Renal cortex interstitium (tissue), 11 donors: Measurements from ENCODE around the gene ABCA7. TPM values are rescaled to one million over a fixed set of nuclear protein-coding genes. Genes with fewer than 3 reads are reported as not detected.
"Not testable (repeated sequence)": the region's sequence is repeated elsewhere in the genome, so short reads cannot be mapped to it uniquely, and the experiment has no call there.

Experiments used
- DNase-seq, 11 donors: peaks; one replicate each; pipeline ENCODE4 v3.0.0-alpha.2; 2013; ENCODE audit warnings: low read depth in 9 of 11, low spot score in 4 of 11; ENCODE audit errors: extremely low read depth in 1 of 11
- polyA plus RNA-seq, 3 donors: library from polyadenylated mRNA; unstranded; fragments of 120-200 nt; gene quantifications; one replicate each; pipeline ENCODE4 v1.2.1, GENCODE V29; 2013; ENCODE audit not compliant: insufficient read length in 3 of 3

ABCA7 gene
- polyA plus RNA-seq, 3 donors, result 7.2 to 10.1 (median 8.2) TPM

DNA sequence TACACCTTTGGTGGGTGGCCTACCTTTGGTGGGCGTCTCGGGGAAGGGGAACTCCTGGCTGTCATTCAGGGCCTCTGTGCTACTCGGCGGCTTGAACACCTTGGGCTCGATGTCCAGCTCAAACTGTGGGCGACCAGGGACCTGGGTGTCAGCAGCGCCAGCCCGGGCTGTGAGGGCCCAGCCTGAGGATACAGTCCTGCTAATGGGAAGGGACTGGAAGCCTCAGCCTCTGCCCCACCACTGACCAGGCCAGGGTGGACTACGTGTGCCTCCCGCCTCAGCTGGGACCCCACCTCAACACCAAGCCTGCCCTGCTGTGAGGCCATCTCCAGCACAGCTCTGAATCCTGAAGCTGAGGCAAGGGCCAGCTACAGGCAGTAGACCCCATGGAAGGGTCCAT is 26.7 kb upstream of the ABCA7 start:
- DNase-seq, result no peak

DNA sequence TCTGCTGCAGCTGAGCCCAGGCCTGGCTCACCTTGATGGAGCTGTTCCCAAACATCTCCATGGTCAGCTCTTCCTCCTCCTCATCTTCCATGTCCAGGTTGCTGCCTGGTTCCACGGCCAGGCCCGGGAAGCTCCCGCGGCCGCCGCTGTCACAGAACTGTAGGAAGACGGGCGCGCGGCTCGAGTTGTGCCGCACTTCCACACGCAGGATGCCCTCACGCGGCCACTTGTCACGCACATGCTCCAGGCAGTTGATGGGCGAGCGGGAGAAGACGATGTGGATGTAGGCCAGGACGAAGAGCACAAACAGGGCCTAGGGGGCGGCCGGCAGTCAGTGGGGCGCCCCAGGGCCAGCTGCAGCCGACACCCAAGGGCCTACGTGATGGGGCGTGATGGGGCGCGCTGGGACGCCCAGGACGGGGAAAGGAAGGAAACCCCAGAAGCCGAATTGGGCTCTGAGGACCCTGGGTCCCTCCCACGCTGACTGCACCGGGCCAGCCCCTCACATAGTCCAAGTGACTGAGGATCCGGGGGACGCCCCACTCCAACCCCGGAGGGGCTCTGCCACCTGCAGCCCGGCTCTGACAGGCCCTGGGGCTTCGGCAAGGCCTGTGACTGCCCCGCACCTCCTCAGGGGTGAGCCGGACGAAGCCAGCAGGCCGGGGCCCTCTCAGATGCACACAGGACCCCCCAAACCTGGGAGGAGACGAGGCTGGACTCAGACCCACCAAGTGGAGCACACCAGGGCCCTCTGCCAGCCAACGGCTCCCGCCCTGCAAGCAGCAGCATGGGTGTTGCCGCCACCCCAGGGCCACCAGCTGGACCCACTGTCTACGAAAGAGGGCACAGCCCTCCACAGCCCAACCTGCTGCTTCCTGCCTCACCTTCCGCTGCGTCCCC is 25.5 kb upstream of the ABCA7 start:
- no peak for DNase-seq

DNA sequence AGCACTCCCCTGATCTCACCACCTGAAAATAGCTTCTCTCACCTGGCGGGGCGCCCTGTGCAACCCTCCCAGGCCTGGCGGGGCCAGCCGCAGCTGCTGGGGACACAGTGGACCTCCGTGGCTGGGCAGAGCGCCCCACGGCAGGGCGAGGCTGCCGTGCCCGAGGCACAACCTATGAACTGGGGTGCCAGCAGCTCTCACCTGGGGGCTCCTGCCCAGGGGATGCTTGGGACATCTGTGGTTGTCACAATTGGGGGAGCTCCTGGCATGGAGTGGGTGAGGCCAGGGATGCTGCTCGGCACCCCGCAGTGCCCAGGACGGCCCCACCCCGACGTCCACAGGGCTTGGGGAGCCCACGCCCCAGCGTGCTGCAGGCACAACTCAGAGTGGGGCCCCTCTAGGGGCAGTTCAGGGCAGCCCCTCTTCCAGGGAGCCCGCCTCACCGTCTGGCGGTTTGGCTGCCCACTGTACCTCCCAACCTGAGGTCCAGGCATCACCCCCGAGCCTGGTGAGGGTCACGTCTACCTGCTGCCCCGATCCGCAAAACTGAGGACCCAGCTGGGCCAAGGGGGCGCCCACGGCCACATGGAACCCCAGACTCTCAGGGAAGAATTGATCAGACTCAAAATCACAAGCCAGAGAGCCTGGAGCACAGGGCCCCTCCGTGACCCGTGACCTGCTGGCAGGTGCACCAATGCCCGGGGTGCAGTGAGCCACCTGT is 24.7 kb upstream of the ABCA7 start:
- no peak for DNase-seq

DNA sequence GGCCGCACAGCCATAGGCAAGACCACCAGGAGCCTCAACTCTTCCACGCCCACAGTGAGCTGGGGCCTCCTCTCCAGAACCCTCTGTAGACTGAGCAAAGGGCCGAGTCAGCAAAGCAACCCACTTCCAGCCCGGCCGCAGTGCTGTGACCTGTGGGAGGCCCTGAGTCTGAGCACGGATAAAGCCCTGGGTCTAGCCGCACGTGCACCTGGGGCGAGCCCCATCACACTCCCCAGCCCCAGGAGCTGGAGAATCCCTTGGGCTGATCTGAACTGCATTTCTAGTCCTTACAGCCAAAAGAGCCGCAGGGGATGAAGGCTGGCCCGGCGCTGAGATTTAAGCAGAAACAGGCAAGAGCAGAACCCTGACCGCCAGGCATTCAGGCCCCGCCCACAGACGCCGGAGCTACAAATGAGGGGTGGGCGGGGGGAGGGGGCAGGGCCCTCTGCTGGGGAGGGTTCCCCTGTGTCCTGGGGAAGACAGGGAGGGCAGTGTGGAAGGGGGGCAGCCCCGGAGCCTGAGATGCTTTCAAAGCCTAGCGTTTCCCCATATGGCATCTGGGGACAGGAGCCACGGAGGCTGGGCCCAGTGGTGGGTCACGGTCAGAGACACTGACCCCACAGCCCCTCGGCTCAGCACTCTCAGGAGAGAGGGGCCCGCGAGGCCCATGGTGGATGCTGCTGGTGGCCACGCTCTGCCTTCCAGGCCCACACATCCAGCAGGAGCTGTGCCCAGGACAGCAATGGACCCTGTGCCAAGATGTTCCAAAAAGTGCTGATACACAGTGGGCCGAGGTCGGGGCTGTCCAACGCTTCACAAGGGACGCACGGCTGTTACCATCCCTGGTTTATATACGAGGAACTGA is 23.9 kb upstream of the ABCA7 start:
- DNase-seq, result no peak

DNA sequence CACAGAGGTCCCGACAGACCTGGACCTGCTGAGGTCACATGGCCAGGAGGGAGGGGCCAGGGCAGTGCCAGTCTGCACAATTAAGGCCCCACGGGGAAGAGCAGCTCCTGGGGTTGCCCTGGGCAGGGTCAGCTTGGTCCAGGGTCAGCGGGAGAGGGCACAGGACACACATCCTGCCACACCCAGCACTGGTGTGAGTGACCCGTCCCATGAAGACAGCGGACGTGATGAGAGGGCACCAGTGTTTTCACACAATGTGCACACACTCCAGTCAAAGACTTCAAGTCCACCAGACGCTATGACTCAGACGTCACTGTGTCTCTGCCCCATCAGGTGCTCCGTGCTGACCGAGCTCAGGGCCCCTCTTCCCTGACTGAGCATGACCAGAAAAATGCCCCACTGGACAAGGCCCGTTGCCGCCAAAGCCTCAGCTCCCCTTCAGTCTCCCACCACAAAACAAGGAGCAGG is 23.2 kb upstream of the ABCA7 start:
- no peak for DNase-seq

DNA sequence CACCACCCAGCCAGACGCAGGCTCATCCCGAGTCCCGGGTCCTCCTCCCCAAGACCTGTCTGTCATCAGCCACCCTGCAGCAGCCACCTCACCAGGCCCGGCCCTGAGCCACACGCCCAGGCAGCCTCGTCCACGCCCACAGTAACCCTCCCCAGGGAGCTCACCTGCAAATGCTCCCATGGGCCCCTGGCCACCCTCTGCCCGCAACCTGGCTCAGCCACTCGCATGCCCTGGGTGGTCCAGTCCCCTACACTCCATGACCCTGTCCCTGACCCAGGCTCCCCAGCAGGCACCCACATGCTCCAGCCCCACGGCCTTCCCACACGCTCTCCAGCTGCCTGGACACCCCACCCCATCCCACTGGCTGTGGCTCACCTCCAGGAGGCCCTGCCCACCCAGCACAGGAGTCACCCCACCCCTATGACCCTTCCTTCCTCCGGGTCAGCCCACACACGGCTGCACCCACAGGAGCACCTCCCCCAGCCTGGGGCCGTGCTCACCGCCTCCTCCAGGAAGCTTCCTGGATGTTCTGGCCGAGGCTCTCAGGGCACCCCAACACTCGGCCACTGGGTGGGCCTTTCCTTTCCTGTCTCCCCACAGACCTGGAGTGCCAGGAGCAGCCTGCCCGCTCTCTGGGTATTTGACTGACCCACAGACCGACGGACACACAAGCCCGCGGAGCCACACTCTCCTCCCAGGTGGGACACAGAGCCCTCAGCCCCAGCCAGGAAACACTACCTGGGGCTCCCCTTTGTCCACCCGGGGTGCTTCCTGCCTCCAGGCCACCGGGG is 22.6 kb upstream of the ABCA7 start:
- DNase-seq, result no peak

DNA sequence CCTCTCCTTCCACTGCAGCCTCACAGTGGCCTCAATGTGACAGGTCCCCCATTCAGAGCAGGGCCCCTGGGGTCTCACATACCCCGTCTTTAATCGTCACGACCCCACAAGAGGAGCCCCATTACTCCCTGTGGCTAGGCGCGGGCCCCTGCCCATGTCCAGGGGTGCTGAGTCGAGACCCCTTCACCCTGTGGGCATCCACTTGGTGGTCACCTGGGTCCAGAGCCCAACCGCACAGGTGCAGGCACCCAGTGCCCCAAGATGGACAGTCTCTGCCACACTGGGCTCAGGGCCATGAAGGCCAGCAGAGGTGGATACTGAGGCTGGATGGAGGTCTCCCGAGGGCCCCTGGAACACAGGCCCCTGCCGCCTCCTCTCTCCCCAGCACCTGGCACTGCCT is 22.0 kb upstream of the ABCA7 start:
- no peak for DNase-seq

DNA sequence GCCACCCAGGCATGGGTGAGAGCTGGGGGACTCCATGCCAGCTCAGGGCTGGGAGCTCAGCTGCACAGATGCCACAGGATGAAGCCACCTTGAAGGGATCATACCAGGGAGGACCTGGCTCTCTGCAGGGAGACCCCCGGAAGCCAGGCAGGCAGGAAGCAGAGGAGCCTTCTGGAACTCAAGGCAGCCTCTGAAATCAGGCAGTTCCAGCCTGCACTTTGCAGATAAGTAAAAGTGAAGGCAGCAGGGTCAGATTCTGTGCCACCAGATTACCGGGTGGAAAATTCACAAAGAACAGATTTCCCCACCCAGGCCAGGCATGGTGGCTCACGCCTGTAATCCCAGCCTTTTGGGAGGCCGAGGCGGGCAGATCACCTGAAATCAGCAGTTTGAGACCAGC is 21.5 kb upstream of the ABCA7 start:
- no peak for DNase-seq

DNA sequence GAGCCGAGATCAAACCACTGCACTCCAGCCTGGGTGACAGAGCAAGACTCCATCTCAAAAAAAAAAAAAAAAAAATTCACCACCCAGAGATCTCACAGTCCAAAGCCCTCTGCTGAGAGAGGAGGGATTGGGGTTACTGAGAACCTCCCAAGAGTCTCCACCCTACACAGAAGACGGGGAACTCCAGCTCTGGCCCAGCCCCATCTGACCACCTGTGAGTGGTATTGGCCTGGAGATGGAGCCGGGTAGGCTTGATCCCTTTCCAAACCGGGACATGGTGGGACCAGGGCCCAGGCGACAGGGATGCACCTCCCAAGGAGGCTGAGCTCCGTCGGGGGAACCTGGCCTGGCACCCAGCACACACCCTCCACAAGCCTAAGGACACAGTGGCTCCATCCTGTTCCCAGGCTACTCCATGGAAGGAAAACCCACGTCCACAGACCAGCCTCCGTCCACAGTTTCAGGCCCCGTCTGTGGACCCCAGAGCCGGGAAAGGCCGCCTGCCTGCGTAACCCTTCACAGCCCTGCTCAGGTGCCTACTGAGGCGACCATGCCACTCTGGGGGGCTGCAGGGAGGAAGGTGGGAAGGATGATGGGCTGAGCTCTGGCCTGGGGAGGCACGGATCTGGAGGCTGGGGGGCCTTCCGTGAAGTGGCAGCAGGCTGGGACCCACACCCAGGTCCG is 20.8 kb upstream of the ABCA7 start:
- DNase-seq, result no peak

DNA sequence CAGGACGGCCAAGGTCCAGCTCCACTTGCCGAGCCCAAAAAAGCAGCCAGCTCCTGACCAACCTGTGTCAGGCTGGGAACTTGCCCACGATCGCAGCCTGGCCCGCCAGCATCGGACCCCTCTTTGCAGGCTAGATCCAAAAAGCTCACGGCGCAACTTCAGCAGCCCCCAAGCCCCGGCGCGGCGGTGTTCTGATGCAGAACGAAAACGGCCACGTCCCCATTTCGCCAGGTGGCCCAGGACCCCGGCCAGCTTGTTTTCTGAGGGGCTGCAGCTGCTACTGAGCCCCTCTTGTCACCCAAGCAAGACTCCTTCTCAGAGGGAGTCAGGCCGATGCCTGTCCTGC is 20.3 kb upstream of the ABCA7 start:
- no peak for DNase-seq

DNA sequence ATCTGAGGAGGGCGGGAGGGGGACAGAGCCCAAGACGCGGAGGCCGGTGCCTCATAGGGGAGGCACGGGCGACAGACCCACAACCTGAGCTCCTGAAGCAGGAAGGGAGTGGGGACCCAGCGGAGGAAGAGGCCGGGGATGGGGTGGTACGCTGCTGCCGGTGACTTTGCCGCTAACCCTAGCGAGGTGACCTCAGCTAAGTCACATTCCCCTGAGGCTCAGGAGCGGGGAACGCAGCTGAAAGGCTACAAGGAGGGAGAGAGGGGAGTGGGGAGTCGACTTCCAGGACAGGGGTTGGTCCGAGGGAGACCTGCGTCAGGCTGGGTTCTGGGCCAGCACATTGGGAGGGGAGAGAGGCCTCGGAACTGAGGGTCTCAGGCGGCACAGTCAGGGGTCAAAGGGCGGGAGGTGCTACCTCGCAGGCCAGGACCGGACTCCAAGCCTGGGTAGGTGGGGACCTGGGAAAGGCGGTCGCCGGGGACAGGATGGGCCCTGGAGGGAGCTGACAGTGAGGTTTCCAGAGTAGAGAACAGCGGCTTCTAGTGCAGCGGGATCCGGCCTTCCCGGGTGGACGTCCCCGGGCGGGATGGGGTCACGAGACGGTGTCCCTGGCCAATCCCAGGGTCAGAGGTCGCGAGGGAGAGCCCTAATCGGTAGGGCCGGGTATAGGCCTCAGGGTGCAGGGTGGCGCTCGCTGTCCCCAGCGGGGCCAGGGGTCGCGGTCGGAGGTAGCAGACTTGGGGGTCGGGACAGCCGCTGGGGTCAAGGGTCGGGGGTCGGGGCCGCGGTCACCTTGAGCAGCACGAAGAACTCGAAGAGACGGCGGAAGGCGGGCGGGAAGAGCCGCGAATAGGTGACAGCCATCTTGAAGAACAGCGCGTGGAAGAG is 19.7 kb upstream of the ABCA7 start:
- DNase-seq, result no peak

DNA sequence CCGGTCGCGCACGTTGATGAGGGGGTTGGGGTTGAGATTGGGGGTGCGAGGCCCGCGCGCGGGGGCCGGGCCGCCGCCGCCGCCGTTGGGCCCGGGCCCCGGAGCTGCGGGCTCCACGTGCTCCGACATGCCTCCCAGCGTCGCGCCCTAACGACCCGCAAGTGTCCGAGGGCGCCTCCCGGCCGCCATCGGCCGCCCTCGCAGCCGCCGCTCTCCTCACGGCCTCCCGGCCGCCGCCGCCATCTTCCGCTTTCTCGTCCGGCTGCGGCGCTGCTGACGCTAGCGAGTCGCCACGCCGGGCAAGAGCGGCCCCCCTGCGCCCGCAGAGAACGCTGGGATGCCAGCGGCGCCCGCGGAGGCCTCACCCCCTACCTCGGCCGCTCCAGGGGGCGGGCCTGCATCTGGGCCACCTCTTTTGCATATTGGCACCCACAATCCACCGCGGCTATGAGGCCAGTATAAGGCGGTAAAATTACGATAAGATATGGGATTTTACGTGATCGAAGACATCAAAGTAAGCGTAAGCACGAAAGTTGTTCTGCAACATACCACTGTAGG is 19.0 kb upstream of the ABCA7 start, which contains the start of gene TMEM259:
Gene TMEM259 (minus strand): TSS at position 256 of the 558 bp plus-strand sequence. CDS start 127 bp downstream, at position 129.
- peak; percentile 86 to 97 (median 96) for DNase-seq

DNA sequence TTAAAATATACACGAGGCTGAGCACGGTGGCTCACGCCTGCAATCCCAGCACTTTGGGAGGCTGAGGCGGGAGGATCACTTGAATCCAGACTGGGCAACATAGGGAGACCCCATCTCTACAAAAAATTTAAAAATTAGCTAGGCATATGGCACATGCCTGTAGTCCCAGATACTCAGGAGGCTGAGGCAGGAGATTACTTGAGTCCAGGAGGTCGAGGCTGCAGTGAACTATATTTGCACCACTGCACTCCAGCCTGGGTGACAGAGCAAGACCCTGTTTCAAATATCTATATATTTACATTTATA is 16.1 kb upstream of the ABCA7 start:
- not testable (repeated sequence) for DNase-seq

DNA sequence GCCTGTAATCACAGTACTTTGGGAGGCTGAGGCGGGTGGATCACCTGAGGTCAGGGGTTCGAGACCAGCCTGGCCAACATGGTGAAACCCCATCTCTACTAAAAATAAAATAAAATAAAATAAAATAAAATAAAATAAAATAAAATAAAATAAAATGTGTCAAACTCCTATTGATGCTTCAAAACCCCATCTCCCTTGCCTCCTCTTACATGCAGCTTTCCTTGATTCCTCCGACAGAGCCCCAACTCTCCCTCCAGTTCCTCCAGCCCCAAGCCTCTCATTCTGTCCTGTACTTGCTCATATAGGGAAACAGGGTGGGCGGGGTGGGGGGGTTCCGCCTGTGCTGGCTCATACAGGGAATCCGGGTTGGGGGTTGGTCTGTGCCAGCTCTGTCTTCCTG is 14.8 kb upstream of the ABCA7 start:
- DNase-seq, result not testable (repeated sequence)

DNA sequence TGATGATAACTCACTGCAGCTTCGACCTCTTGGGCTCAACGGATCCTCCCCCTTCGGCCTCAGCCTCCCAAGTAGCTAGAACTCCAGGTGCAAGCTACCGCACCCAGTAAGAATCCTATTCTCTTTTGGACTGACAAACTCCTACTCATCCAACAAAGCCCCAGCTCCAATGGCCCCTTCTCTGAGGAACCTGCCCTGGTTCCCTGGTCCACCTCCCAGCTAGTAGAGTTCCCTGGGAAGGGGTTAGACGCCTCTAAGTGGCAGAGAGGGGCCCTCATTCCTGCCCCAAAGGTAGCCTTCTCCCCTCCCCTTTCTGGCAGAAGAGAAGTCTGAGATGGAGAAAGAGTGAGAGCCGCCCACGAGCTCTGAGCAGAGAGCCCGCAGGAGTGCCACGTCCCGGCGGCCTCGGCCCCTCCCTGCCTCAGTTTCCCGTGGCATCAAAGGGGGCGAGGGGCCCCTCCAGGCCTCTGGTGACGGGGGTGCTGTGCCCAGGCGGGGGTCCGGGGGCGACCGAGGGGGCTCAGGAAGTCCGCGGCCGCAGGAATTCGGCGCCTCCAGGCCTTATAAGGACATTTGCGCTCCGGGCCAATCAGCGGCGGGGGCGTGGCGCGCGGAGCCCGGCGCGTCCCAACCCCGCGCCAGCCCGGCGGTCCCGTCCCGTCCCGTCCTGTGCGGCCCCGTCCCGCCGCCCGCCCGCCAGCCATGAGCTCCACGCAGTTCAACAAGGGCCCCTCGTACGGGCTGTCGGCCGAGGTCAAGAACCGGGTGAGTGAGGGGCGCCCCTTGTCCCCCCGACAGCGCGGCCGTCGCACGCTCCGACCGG is 13.7 kb upstream of the ABCA7 start, which contains the start of gene CNN2:
Gene CNN2 (plus strand): TSS at position 649 of the 823 bp plus-strand sequence. CDS start 54 bp downstream, at position 703.
- DNase-seq, result peak in 8 of 11 donors; percentile 64 to 84 (median 74)
